Testis (tissue), 2 donors: ENCODE results near the gene HFM1.

Source experiments
- CTCF ChIP-seq, 3 experiments: fragments of 450-650 bp in 2 of 3; fragments of 200-600 bp in 1 of 3; sonication (generic) in 1 of 3; IDR thresholded peaks; one replicate each; pipeline ENCODE4 v1.5.1; 2016 to 2019; ENCODE audit warnings: antibody characterized with exemption in 3 of 3, mild to moderate bottlenecking in 2 of 3, moderate library complexity in 1 of 3
- POLR2A ChIP-seq: fragments of 450-650 bp; IDR thresholded peaks from one replicate; pipeline ENCODE4 v1.6.1; 2017; ENCODE audit warnings: antibody characterized with exemption, mild to moderate bottlenecking, moderate library complexity

- no peak for TF ChIP-seq CTCF (IDR thresholded peaks at IDR 0.05)
- TF ChIP-seq POLR2A = no peak
These were observed 170.5 kb downstream of the HFM1 start for GRCh38 chr1:91234181-91234580.
